KBM-7 (cell line): ENCODE measurements around the gene FOXN1.
"Not testable (repeated sequence)": the region's sequence is repeated elsewhere in the genome, so short reads cannot be mapped to it uniquely, and the experiment has no call there.

Experiments used
- DNase-seq: peaks from one replicate; pipeline ENCODE4 v3.0.0-alpha.2; 2015
- in situ Hi-C: fragments of 300-500 bp; cut with MboI; formaldehyde crosslinking; loops from 2 replicates; pipeline ENCODE4 v1.14.3; 2020; ENCODE audit warnings: low sequenced_read_pairs, low pct_unique_long_range_greater_than_20kb, mixed read lengths

FOXN1 gene, protein sequence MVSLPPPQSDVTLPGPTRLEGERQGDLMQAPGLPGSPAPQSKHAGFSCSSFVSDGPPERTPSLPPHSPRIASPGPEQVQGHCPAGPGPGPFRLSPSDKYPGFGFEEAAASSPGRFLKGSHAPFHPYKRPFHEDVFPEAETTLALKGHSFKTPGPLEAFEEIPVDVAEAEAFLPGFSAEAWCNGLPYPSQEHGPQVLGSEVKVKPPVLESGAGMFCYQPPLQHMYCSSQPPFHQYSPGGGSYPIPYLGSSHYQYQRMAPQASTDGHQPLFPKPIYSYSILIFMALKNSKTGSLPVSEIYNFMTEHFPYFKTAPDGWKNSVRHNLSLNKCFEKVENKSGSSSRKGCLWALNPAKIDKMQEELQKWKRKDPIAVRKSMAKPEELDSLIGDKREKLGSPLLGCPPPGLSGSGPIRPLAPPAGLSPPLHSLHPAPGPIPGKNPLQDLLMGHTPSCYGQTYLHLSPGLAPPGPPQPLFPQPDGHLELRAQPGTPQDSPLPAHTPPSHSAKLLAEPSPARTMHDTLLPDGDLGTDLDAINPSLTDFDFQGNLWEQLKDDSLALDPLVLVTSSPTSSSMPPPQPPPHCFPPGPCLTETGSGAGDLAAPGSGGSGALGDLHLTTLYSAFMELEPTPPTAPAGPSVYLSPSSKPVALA

DNA sequence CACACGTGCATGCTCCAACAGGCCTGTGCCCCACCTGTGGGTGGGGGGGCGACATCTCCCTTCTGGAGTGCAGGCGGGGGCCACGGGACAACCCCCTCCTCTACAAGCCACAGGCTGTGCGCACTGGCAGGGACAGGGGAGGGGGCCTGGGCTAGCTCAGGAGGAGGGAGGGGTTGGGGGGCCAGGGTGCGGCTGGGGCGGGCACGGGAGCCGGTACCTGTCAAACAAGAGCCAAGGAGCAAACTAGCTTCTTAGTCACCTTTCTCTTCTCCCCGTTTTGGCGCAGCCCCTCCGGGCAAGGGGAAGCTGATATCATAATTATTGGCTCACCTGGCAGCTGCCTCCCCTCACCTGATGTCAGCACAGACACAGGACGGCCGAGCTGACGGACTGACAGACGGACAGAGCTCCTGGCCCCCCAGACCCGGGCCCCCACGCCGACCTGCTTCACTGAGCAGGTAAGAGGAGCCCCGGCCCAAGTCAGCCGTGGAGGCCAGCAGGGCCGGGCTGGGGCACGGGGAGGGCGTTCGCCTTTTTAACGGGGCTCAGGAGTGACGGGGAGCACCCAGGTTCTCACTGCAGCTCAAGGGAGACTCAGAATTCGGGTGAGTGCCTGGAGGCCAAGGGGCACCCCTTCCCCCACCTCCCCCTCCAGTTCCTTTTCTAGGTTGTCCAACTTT lies at the start of gene FOXN1:
Gene FOXN1 (plus strand): TSS at position 363 of the 680 bp plus-strand sequence. CDS start 17,622 bp downstream, outside the sequence.
- no peak for DNase-seq
- in situ Hi-C loops, result no loop called here

DNA sequence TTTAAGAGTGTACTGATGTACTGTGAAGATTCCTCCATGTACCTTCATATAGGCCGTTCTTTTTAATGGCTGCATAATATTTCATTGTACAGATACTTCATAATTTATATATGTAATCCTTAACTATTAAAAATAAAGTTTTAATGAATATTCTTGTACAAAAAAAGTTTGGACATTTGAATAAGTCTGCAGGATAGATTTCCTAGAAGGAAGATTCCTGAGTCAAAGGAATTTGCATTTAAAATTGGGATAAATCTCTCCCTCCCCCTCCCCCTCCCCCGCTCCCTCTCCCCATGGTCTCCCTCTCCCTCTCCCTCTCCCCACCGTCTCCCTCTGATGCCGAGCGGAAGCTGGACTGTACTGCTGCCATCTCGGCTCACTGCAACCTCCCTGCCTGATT lies 48.3 kb upstream of the FOXN1 start:
- in situ Hi-C loops, result no loop called here
- DNase-seq, result no peak

DNA sequence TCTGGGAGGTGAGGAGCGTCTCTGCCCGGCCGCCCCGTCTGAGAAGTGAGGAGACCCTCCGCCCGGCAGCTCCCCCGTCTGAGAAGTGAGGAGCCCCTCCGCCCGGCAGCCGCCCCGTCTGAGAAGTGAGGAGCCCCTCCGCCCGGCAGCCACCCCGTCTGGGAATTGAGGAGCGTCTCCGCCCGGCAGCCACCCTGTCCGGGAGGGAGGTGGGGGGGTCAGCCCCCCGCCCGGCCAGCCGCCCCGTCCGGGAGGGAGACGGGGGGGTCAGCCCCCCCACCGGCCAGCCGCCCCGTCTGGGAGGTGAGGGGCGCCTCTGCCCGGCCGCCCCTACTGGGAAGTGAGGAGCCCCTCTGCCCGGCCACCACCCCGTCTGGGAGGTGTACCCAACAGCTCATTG lies 47.3 kb upstream of the FOXN1 start:
- DNase-seq, in situ Hi-C loops: not testable (repeated sequence)

DNA sequence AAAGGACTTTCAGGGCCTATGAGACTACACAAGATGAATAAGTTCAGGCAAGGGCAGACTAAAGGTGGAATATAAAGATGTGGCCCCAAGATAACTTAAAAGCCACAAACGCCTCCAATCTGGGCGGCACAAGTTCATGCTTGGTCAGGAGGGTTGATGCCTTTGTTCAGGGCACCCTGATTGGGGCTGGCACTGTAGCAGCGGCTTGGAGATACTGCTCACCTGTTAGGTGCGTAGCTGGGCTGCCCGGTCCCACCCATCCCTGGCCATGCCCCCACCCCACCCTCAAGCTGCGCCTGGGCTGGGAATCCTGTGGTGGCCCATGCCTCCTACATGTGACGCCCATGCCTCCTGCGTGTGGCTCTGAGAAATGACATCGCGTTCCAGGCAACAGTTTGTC lies 45.2 kb upstream of the FOXN1 start:
- in situ Hi-C loops, result no loop called here
- no peak for DNase-seq

DNA sequence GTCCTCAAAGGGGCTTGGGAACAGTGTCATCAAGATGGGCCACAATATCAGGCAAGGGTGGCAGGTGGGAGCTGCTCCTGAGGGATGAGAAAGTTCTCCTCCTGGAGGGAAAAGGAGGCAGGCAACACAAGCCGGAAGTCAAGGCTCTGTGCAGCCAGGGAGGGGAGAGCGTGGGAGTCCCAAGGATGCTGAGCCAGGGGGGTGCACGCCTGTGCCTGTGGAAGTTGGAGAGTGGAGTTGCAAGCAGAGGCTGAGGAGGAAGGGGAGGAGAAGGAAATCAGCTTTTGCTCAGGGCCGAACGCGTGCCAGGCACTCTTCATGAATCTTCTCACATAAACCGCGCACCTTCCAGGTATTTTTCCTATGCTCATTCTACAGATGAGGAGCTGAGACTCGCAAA lies 40.1 kb upstream of the FOXN1 start:
- in situ Hi-C loops, result no loop called here
- peak; percentile 16 for DNase-seq

DNA sequence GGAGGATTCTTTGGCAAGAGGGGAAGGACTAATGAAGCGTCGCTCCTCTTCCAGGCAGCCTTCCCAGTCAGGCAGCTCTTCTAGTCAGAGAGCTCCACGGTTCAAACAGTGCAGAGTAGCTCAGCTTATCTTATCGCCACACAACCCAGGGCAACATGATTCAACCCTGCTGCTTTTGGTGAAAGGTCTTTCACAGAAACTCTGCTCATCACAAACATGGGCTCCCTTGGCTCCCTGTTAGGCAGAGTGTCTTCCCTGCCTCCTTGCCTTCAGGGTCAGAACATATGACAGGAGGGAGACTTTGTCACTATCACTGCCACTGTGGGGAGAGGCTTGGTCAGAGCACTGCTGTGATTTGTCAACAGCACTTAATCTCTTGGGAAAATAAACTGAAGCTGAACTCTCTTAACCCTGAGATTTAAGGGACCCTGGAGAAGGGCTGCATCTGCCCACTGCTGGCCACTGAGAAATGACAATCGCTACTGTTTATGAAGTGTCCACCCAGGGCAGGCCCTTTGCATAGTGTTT lies 39.6 kb upstream of the FOXN1 start:
- DNase-seq, result no peak
- in situ Hi-C loops, result no loop called here

DNA sequence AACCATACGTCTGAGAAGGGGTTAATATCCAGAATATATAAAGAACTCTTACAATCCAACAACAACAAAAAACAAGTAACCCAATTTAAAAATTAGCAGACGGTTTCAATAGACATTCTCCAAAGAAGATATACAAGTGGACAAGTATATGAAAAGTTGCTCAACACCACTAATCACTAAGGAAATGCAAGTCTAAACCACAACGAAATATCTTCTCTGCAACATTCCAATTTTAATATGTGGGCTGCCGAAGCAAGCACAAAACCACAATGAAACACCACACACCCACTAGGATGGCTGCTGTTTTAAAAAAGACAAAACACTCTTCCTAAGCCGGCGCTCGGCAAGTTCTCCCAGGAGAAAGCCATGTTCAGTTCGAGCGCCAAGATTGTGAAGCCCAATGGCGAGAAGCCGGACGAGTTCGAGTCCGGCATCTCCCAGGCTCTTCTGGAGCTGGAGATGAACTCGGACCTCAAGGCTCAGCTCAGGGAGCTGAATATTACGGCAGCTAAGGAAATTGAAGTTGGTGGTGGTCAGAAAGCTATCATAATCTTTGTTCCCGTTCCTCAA lies 38.6 kb upstream of the FOXN1 start:
- DNase-seq, result peak; percentile 47
- in situ Hi-C loops, result no loop called here

DNA sequence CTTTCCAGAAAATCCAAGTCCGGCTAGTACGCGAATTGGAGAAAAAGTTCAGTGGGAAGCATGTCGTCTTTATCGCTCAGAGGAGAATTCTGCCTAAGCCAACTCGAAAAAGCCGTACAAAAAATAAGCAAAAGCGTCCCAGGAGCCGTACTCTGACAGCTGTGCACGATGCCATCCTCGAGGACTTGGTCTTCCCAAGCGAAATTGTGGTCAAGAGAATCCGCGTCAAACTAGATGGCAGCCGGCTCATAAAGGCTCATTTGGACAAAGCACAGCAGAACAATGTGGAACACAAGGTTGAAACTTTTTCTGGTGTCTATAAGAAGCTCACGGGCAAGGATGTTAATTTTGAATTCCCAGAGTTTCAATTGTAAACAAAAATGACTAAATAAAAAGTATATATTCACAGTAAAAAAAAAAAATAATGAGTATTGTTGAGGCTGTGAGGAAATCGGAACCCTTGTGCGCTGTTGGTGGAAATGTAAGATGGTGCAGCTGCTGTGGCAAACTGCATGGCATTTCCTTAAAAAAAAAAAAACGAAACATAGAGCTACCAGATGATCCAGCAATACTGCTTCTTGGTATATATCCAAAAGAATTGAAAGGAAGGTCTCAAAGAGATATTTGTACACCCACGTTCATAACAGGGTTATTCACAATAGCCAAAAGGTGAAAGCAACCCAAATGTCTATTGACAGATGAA lies 38.0 kb upstream of the FOXN1 start:
- DNase-seq, in situ Hi-C loops: not testable (repeated sequence)

DNA sequence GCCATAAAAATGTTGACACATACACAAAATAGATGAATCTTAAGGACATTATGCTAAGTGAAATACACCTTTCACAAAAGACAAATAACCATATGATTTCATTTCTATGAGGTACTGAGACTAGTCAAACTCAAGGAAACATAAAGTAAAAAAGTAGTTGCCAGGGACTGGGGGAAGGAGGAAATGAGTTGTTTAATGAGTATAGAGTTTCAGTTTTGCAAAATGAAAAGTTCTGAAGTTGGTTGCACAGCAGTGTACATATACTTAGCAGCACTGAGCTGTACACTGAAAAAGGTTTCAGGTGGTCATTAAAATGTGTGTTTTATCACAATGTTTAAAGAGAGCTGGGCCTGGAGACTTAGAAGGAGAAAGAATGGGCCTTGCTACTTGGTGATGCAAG lies 37.4 kb upstream of the FOXN1 start:
- in situ Hi-C loops, result no loop called here
- no peak for DNase-seq

DNA sequence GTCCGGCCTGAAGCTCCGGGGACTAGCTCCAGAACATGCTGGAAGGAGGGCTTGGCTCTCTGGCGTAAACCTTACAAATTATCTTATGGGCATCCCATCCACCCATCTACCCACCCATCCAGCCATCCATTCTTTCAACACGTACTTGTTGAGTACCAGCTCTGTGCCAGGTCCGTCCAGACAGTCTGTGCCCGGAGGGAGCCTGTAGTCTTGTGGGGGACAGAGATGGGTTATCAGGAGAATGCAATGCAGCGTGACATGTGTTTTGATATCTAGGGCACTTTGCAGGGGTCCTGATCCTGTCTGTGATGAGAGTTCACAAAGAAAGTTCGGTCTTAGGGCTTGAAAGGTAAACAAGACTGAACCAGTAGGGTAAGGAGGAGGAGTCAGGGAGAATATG lies 36.8 kb upstream of the FOXN1 start:
- DNase-seq, result no peak
- in situ Hi-C loops, result no loop called here

DNA sequence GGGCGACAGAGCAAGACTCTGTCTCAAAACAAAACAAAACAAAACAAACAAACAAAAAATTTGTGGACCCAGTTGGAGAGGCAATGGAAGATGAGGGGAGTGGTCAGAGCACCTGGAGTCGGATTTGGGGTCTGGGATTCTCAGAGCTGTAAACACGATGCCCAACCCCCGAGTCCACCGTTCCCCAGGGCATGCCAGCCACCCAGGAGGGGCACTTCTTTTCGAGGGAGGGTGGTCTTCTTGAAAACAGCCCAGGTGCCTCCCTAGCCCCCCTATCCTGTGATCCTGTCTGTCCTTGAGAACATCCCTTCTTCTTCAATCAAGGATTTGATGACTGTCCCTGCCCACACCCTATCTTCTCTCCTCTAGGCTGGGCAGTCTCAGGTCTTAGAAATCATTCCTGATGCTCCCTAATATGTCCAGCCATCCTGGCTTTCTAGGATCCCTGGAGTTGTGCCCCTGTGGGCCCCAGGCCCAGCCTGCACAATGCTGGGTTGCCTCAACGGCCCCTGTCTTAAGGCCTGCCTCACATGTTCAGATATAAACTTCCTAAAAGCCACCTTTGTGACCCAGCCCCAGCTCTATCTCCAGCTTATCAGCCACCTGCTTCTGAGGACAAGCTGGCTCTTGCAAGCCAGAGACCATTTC lies 35.8 kb upstream of the FOXN1 start:
- in situ Hi-C loops, result no loop called here

DNA sequence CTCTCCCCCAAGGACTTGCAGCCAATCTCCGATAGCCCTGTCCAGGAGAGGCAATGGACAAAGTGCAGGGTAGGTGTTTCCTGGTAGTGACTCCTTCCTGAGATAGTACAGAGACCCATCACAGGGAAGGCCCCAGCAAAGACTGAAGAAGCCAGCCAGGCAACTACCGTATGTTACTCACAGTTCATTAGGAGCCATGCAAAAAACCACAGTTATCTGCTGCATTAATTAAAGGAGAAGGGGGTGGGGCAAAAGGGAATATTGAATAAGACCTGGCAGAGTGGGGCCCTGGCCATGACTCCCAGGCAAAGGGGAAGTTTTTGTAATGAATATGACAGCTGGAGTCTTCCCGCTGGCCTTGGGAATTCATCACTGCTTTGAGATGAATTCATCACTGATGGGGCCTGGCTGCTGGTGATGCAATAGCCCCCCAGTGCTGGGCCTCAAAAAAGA lies 35.2 kb upstream of the FOXN1 start:
- no peak for DNase-seq
- in situ Hi-C loops, result no loop called here

More for the DNA sequence above, 35.8 kb upstream of the FOXN1 start:
- DNase-seq, result no peak

DNA sequence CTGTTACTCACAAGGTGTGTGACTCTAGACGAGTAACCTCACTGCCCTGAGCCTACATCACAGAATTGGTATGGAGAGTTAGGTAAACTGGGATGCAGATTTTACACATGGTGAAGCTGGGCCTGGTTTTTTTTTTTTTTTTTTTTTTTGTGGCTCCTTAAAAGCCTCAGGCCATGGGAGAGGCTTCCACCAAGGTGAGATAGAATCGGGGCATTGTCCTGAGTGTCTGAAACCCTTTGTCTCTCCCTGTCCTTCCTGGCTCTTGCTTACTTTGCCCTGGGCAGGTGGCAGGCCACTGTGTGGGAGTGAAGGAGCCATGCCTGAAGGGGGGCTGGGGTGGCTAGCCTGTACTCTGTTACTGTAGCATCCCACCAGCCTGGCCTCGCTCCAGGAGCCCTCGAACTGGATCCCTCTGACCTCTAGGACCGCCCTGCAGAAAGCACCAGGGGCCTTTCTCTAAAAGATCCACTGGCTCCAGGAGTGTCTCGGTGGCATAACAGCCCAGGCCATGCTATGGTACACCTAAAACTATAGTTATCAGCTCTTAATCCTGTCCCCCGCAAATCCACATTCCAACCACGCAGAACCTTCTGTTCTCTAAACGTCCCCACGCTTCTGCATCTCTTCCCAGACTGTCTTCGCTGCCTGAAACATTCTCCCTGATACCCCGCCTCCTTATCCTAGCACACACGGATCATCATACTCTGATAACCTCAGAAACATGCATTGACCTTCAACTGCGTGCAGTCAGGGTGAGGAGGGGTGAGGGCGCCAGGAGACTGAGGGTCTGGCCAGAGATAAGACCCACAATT lies 34.4 kb upstream of the FOXN1 start:
- in situ Hi-C loops, result no loop called here

DNA sequence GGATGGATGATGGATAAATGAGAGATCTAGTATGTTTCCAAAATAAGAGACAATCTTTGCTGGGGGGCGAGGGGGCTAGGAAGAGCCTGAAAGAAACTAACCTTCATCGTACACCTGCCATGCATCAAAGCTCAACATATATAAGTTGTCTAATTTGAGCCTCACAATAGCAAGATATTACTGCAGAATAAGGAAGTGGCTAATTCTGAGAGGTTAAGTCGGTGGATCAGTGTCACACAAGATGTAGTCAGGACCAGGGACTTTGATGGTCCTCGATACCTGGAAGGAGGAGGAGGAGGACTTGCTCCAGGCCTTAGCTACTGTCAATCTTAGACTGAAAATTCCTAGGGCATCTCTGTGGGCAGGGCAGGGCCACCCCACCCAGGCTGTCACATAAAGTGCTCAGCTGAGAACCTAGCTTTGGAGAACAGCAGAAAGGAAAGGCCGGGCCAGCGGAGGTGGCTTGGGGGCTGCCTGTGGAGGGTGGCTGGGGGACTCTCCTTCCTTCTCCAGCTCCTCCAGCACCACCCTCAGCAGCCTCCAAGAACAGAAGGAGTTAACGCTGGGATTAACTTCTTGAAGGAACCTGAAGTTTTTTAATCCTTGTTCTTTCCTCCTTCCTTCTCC lies 33.2 kb upstream of the FOXN1 start:
- no peak for DNase-seq
- in situ Hi-C loops, result no loop called here

More for the DNA sequence above, 34.4 kb upstream of the FOXN1 start:
- DNase-seq, result no peak

DNA sequence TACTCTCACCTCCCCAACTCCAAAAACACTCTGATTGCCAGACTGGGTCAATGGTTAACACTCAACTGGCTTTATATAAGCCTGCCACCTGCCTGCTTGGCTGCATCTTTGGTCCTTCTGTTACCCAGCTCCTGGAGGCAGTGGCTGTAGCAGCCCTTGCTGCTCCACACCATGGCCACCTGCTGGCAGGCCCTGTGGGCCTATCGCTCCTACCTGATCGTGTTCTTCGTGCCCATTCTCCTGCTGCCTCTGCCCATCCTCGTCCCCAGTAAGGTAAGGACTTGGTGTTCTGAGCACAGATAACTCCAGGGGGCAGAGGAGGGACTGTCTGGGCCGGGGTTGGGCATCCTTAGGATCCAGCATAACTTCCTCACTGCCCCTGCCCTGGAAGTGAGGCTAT lies 32.6 kb upstream of the FOXN1 start, which contains the start of gene SLC13A2:
Gene SLC13A2 (plus strand): TSS at position 103 of the 400 bp plus-strand sequence. CDS start 69 bp downstream, at position 172.
- in situ Hi-C loops, result no loop called here
- DNase-seq, result no peak

DNA sequence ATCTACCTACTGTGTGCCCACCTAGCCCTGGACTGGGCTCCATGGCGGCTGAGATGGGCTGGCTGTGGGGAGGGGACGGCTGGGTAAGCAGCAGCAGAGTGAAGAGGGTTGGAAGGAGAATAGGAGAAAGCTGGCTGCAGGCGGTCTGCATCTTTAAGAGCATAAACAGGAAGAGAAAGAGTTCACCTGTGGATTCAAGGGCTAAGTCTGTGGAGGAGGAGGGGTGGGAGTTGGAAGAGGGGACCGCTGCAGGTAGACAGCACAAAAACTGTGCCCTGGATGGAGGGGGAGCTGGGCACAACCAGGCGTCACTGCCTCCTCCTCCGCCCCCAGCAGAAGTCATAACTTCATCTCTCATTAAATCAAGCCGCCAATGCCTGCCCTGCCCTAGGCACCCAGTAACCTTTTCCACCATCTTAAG lies 32.0 kb upstream of the FOXN1 start:
- DNase-seq, result no peak
- in situ Hi-C loops, result no loop called here
